CD4-positive, alpha-beta T cell treated with Interleukin-17A for 1 hour (primary cell): ENCODE measurements around the gene ZNF682.
"Not testable (repeated sequence)": the region's sequence is repeated elsewhere in the genome, so short reads cannot be mapped to it uniquely, and the experiment has no call there.

Experiments
- DNase-seq: peaks from one replicate; pipeline ENCODE4 v3.0.0-alpha.2; 2020

Gene ZNF682

DNA sequence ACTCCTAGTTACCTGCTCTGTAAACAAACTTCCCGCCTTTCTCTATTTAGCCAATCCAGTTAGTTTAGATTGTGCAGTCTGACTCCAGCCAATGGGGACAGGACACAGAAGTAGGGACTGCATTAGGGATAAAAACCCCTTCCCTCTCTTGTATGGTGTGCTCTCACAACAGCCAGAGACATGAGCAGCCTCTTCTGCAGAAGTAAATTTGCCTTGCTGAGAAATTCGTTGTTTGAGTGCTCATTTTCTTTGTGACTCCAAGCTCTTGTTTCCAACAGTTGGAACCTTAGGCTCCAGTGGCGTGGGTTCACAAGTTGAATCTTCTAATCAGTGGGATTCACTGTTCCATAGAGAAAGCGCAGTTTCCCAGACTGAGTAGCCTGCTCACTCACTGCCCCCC, 72.4 kb downstream of the ZNF682 start:
- no peak for DNase-seq

DNA sequence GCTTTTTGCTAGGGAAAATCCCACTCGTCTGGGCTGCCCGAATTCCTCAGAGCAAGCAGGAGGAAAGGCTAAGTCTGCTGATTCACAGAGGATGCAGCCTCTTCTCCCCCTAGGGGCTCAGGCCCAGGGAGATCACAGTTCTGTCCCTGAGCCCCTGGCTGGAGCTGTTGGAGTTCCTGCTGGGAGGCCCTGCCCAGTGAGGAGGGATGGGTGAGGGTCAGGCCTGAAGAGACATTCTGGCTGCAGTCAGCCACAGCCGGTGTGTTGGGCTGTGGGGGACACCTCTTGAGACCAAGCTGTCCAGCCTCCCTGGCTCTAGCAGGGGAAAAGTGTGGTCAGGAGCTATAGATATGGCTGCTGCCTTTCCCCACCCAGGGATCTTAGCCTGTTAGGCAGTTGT, 73.2 kb downstream of the ZNF682 start:
- not testable (repeated sequence) for DNase-seq

GRCh38 chr19:19964416-19964815, 74.9 kb downstream of the ZNF682 start:
- no peak for DNase-seq

- peak; percentile 71 for DNase-seq
Measured at GRCh38 chr19:19959151-19959799, 80.0 kb downstream of the ZNF682 start.

- not testable (repeated sequence) for DNase-seq
Measured at GRCh38 chr19:19957766-19958165, 81.5 kb downstream of the ZNF682 start.

DNA sequence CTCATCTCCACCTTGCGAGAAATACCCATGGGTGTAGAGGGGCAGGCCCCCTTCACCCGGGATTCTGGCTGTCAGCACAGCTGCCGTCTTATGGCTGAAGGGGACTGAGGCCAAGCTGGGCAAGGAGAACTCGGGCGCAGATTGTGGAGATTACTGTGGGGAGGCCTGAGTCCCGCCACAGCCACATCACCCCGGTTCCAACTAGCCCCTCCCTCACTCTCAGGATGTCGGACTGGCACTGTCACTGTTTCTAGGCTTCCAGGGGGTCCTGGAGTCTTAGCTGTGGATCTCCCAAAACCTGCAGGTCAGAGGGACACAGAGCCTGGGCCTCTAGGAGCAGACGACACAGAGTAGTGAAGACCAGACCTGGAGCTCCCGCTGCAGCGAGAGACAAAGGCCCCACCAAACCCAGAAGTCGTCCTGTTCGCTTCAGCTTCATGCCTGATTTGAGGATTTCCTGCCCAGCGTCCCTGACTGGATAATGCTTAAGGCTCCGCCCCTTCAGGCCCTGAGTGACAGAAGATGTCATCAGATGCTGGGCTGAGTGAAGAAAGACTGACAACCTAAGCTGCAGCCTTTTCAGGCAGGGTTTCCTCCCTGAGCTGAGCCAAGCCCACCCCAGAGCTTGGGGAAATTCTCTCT, 82.8 kb downstream of the ZNF682 start:
- no peak for DNase-seq

GRCh38 chr19:19955208-19955607, 84.1 kb downstream of the ZNF682 start:
- no peak for DNase-seq
